Heart right ventricle (tissue), 16 donors: ENCODE results near the gene UNC13C. TPM values are rescaled to one million over a fixed set of nuclear protein-coding genes. Genes with fewer than 3 reads are reported as not detected.

Source experiments
- ATAC-seq, 8 donors: fragments of 200-7000 bp; cut with Tn5 transposase; one replicate each; pipeline ENCODE4 v1.9.1; 2020; ENCODE audit warnings: mild to moderate bottlenecking in 8 of 8, moderate library complexity in 8 of 8, moderate number of reproducible peaks in 1 of 8
- DNase-seq, 2 donors: peaks; one replicate each; pipeline ENCODE4 v3.0.0-alpha.2; 2020
- H3K27ac ChIP-seq, 10 donors: fragments of 200-600 bp; sonication (generic) in 2 of 10; one replicate each; pipeline versions ENCODE4 v1.5.0 to v1.8.0; 2020 to 2022; ENCODE audit warnings: mild to moderate bottlenecking in 3 of 10
- H3K27me3 ChIP-seq, 7 donors: fragments of 200-600 bp; one replicate each; pipeline ENCODE4 v1.8.0; 2021 to 2022; ENCODE audit warnings: mild to moderate bottlenecking in 2 of 7
- H3K36me3 ChIP-seq, 9 donors: fragments of 200-600 bp; sonication (generic) in 1 of 9; one replicate each; pipeline versions ENCODE4 v1.5.0 to v1.8.0; 2020 to 2022; ENCODE audit warnings: mild to moderate bottlenecking in 2 of 9
- H3K4me1 ChIP-seq, 9 donors: fragments of 200-600 bp; sonication (generic) in 1 of 9; one replicate each; pipeline versions ENCODE4 v1.5.0 to v1.8.0; 2020 to 2022; ENCODE audit warnings: mild to moderate bottlenecking in 4 of 9
- H3K4me3 ChIP-seq, 10 donors: fragments of 200-600 bp; sonication (generic) in 2 of 10; one replicate each; pipeline versions ENCODE4 v1.5.0 to v1.8.0; 2020 to 2022; ENCODE audit warnings: mild to moderate bottlenecking in 7 of 10, moderate library complexity in 2 of 10
- H3K9me3 ChIP-seq, 11 donors: fragments of 200-600 bp in 10 of 11; sonication (generic) in 2 of 11; one replicate each; pipeline versions ENCODE4 v1.5.0 to v1.8.0; 2013 to 2022; ENCODE audit warnings: mild to moderate bottlenecking in 2 of 11, control low read depth in 1 of 11, moderate library complexity in 1 of 11
- CTCF ChIP-seq, 9 donors: fragments of 200-600 bp; sonication (generic) in 2 of 9; IDR thresholded peaks; one replicate each; pipeline versions ENCODE4 v1.5.0 to v1.8.0; 2021 to 2022; ENCODE audit warnings: antibody characterized with exemption in 9 of 9, mild to moderate bottlenecking in 5 of 9, moderate library complexity in 1 of 9
- WGBS, 2 donors: extraction: QIAGEN DNeasy Blood & Tissue Kit; methylation state at CpG; one replicate each; pipeline ENCODE4 v1.1.7; 2013; ENCODE audit warnings: inconsistent platforms in 1 of 2; 5-methylcytosine and 5-hydroxymethylcytosine counted together
- intact Hi-C, 10 donors: fragments of 100-400 bp; cut with DNase I; formaldehyde crosslinking; loops; one replicate each; pipeline versions ENCODE4 v1.11.1 to v1.14.2; 2022
- polyA plus RNA-seq, 2 donors: library from polyadenylated mRNA; stranded (reverse); fragments of 200-250 nt; gene quantifications; one replicate each; pipeline ENCODE4 v1.2.3, GENCODE V29; 2013
- total RNA-seq, 10 donors: library from RNA; stranded (reverse); fragmentation: NEBNext Ultra II Directional in 3 of 10; extraction: Animal tissue kit (Norgen Biotek cat#: 25700) in 3 of 10; gene quantifications; one replicate each; pipeline versions ENCODE4 v1.2.1 to v1.2.4, GENCODE V29; 2021 to 2023
- donor health status: Arrhythmogenic right ventricular cardiomyopathy.
- donor health status: ischemic (EF 13 %, LVEDD 7.1; RV severe dilation, severe dysfunction).
- donor health status: healthy with polysubstance abuse.
- donor health status: DM: no; HTN: yes; CAD: no.
- donor health status: DM: no; HTN: no; CAD: no.
- donor health status: ischemic (EF 25% LVEDD 6.9; RV normal size, moderate dysfunction).
- donor health status: ischemic (EF 25% LVEDD 5.7; RV mildly dilated, moderate dysfunction).
- donor health status: healthy.
- donor health status: DM: yes; HTN: yes; CAD: no.
- donor health status: Ischemic cardiomyopathy.
- donor health status: ischemic (EF 35%, LVEDD 5.7; RV mildly dilated, moderate dysfunction).
- donor health status: nonischemic (EF 11% LVEDD 7.7; RV severe dilation, severe dysfunction).
- donor health status: DM: yes; HTN: yes; CAD: no.
- donor health status: PGD.
- donor health status: ischemic (EF 29% LVEDD 5.4; RV normal size, mild dysfunction).
- donor health status: nonischemic (EF 23%, LVEDD 6.1; RV moderate dilation, normal function).

Gene UNC13C
- total and polyA plus RNA-seq, 12 donors, result 0.04 to 0.85 (median 0.19) TPM; not detected in 5

GRCh38 chr15:54560417-54560816 lies 582.2 kb downstream of the UNC13C start:
- ATAC-seq (no peak), DNase-seq (no peak)
- H3K27ac ChIP-seq, result no peak overlapping the region
- no peak overlapping the region for H3K4me3 ChIP-seq
- no peaks in the 10 kb centered on the region for H3K9me3 ChIP-seq
- 80 to 87% methylated on average over 2 of the region's 2 CpGs for WGBS, 2 donors
- no peaks in the 10 kb centered on the region for H3K4me1 ChIP-seq
- H3K27me3 ChIP-seq, result no peaks in the 10 kb centered on the region
- no peak for TF ChIP-seq CTCF (IDR thresholded peaks at IDR 0.05)
- no peaks in the 10 kb centered on the region for H3K36me3 ChIP-seq
- intact Hi-C loops, result loop anchor here in 1 of 10 donors (10.0 kb wide), 1 partner anchor 64 kb away; no protein-coding TSS in a partner anchor

- no peak for ATAC-seq
- Histone ChIP-seq H3K27me3 (no peaks in the 10 kb centered on the region), H3K36me3 (no peaks in the 10 kb centered on the region), H3K9me3 (no peaks in the 10 kb centered on the region), H3K27ac (no peak overlapping the region), H3K4me3 (no peak overlapping the region), H3K4me1 (no peaks in the 10 kb centered on the region)
- intact Hi-C loops, result loop anchor here in 1 of 10 donors (10.0 kb wide), 1 partner anchor 61 kb away; no protein-coding TSS in a partner anchor
- TF ChIP-seq CTCF (IDR thresholded peaks at IDR 0.05), result no peak
- DNase-seq, result no peak
- 55 to 61% methylated on average over 3 of the region's 3 CpGs for WGBS, 2 donors
These were observed 585.9 kb downstream of the UNC13C start for GRCh38 chr15:54564166-54564565.

- no peaks in the 10 kb centered on the region for H3K4me1 ChIP-seq
- no peak overlapping the region for H3K4me3 ChIP-seq
- intact Hi-C loops, result loop anchor here in 1 of 10 donors (10.0 kb wide), 1 partner anchor 58 kb away; no protein-coding TSS in a partner anchor
- H3K9me3 ChIP-seq, result no peaks in the 10 kb centered on the region
- H3K36me3 ChIP-seq, result no peaks in the 10 kb centered on the region
- DNase-seq (no peak), ATAC-seq (no peak)
- TF ChIP-seq CTCF (IDR thresholded peaks at IDR 0.05), result no peak
- no peaks in the 10 kb centered on the region for H3K27me3 ChIP-seq
- 41 to 47% methylated on average over 5 of the region's 5 CpGs for WGBS, 2 donors
- no peak overlapping the region for H3K27ac ChIP-seq
These were observed 588.4 kb downstream of the UNC13C start for GRCh38 chr15:54566654-54567053.

- no peaks in the 10 kb centered on the region for H3K36me3 ChIP-seq
- H3K9me3 ChIP-seq, result no peaks in the 10 kb centered on the region
- H3K27me3 ChIP-seq, result no peaks in the 10 kb centered on the region
- intact Hi-C loops, result loop anchor here in 1 of 10 donors (10.0 kb wide), 1 partner anchor 57 kb away; no protein-coding TSS in a partner anchor
- no peak overlapping the region for H3K4me3 ChIP-seq
- ATAC-seq (no peak), DNase-seq (no peak)
- TF ChIP-seq CTCF (IDR thresholded peaks at IDR 0.05), result no peak
- no peak overlapping the region for H3K27ac ChIP-seq
- 31 to 45% methylated on average over 2 of the region's 2 CpGs for WGBS, 2 donors
- H3K4me1 ChIP-seq, result no peaks in the 10 kb centered on the region
These were observed 589.3 kb downstream of the UNC13C start for GRCh38 chr15:54567408-54568035.
